Prostate gland (tissue), 2 donors: ENCODE results near the gene MYBPHL.

Source experiments
- CTCF ChIP-seq, 4 experiments: fragments of 200-600 bp in 2 of 4; fragments of 450-650 bp in 2 of 4; sonication (generic) in 2 of 4; IDR thresholded peaks; 1 replicate in 3 of 4; 2 replicates in 1 of 4; pipeline ENCODE4 v1.5.1; 2016 to 2019; ENCODE audit warnings: antibody characterized with exemption in 4 of 4, mild to moderate bottlenecking in 2 of 4, moderate library complexity in 2 of 4
- POLR2A ChIP-seq: fragments of 450-650 bp; IDR thresholded peaks from one replicate; pipeline ENCODE4 v1.6.1; 2016; ENCODE audit warnings: antibody characterized with exemption, mild to moderate bottlenecking
- POLR2AphosphoS5 ChIP-seq: sonication (generic); formaldehyde crosslinking; IDR thresholded peaks from one replicate; pipeline ENCODE4 v1.6.1; 2017; ENCODE audit warnings: antibody characterized with exemption

GRCh38 chr1:109312978-109313775 lies 6.4 kb upstream of the MYBPHL start:
- TF ChIP-seq POLR2A (no peak), POLR2AphosphoS5 (no peak), CTCF (IDR thresholded peaks at IDR 0.05) (no peak)
